Pancreas (tissue), 10 donors: ENCODE measurements around the gene POU3F2. TPM values are rescaled to one million over a fixed set of nuclear protein-coding genes. Genes with fewer than 3 reads are reported as not detected.

Experiments
- ATAC-seq, 4 donors: fragments of 200-7000 bp; cut with Tn5 transposase; one replicate each; pipeline versions ENCODE4 v1.8.0 to v1.9.1; 2020; ENCODE audit warnings: mild to moderate bottlenecking in 4 of 4, moderate library complexity in 4 of 4
- DNase-seq, 6 donors: peaks; one replicate each; pipeline ENCODE4 v3.0.0-alpha.2; 2020
- FAIRE-seq: peaks from 2 replicates; lab custom pipeline; 2012; peaks lifted over from hg19 to GRCh38; lab: Jason Lieb, UNC
- H3K27ac ChIP-seq, 4 donors: fragments of 200-600 bp; sonication (generic); 1 replicate in 3 of 4; 2 replicates in 1 of 4; pipeline versions ENCODE4 v1.5.0 to v1.8.0; 2020
- H3K27me3 ChIP-seq, 4 donors: fragments of 200-600 bp; one replicate each; pipeline ENCODE4 v1.8.0; 2021
- H3K36me3 ChIP-seq, 3 donors: fragments of 200-600 bp; sonication (generic) in 1 of 3; one replicate each; pipeline versions ENCODE4 v1.5.0 to v1.8.0; 2020 to 2021
- H3K4me1 ChIP-seq, 3 donors: fragments of 200-600 bp; one replicate each; pipeline ENCODE4 v1.8.0; 2021
- H3K4me3 ChIP-seq, 4 donors: fragments of 200-600 bp; sonication (generic) in 2 of 4; one replicate each; pipeline versions ENCODE4 v1.5.0 to v1.8.0; 2020 to 2021
- H3K9me3 ChIP-seq, 4 donors: fragments of 200-600 bp; one replicate each; pipeline ENCODE4 v1.8.0; 2021
- WGBS, 2 donors: extraction: QIAGEN DNeasy Blood & Tissue Kit; methylation state at CpG; one replicate each; pipeline ENCODE4 v1.1.7; 2013; 5-methylcytosine and 5-hydroxymethylcytosine counted together
- intact Hi-C, 3 donors: fragments of 100-400 bp; cut with DNase I; formaldehyde crosslinking; loops; one replicate each; pipeline versions ENCODE4 v1.11.1 to v1.14.2; 2022
- polyA plus RNA-seq, 2 donors: library from polyadenylated mRNA; stranded (reverse); fragments of 200-250 nt; gene quantifications; one replicate each; pipeline ENCODE4 v1.2.3, GENCODE V29; 2013
- total RNA-seq, 6 donors: library from RNA; stranded (reverse); fragmentation: NEBNext Ultra II Directional in 4 of 6; extraction: Animal tissue kit (Norgen Biotek cat#: 25700) in 4 of 6; gene quantifications; one replicate each; pipeline versions ENCODE4 v1.2.1 to v1.2.4, GENCODE V29; 2021 to 2023
- TF ChIP-seq, protein P1 (sequence below), 4 donors: fragments of 200-600 bp; sonication (generic) in 3 of 4; IDR thresholded peaks; one replicate each; pipeline versions ENCODE4 v1.5.0 to v1.8.0; 2021; ENCODE audit warnings: antibody characterized with exemption in 4 of 4
- donor health status: healthy with polysubstance abuse.
- donor health status: DM: no; HTN: no; CAD: no; lungs with moderate emphysema.
- donor health status: DM: no; HTN: no; CAD: no.
- donor health status: control.
- donor health status: control.
- donor health status: Bipolar disorder and iron deficiency.
- donor health status: DM: yes; HTN: yes; CAD: no.
- donor health status: DM: no; HTN: no; CAD: no.
- donor health status: DM: no; HTN: no; CAD: no.
- donor health status: DM: yes; HTN: yes; CAD: no.

The POU3F2 gene
- total and polyA plus RNA-seq, 8 donors = not detected

DNA sequence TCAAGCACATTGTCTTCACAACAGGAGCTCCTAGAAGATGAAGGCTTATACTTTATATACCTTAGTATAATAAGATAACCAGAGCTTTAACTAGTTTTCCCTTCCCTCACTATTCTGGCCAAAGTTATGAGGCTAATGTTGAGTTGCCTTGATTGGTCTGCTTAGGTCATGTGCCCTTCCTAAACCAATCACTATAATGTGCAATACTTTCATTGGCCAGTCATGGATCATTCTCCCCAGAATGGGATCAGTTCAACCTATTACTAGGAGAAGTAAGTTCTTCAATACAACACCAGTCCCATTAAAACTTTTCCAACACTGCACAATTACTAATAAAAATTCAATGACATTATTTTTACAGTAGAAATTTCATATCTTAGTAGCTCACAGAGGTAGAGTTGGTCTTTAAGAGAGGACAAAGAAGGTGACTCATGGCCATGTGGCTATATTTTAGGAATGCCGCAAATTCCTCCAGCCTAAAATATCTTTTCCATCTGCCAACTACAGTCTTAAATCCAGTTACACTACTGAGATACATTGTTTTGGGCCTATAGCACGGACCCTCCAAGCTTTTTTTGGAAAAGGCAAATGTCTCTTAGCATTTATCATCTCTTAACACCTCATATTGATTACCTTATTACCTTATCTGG lies 12.5 kb upstream of the POU3F2 start:
- 81 to 82% methylated on average over 2 of the region's 2 CpGs for WGBS, 2 donors
- Histone ChIP-seq H3K4me1 (no peaks in the 10 kb centered on the region), H3K9me3 (no peaks in the 10 kb centered on the region), H3K4me3 (no peak overlapping the region), H3K27ac (no peak overlapping the region), H3K27me3 (peaks cover 0 to 48% (median 17%) of the 10 kb centered on the region in 4 donors), H3K36me3 (no peaks in the 10 kb centered on the region)
- DNase-seq (no peak), FAIRE-seq (no peak), ATAC-seq (no peak)
- intact Hi-C loops = no loop called here
- TF ChIP-seq, protein P1, sequence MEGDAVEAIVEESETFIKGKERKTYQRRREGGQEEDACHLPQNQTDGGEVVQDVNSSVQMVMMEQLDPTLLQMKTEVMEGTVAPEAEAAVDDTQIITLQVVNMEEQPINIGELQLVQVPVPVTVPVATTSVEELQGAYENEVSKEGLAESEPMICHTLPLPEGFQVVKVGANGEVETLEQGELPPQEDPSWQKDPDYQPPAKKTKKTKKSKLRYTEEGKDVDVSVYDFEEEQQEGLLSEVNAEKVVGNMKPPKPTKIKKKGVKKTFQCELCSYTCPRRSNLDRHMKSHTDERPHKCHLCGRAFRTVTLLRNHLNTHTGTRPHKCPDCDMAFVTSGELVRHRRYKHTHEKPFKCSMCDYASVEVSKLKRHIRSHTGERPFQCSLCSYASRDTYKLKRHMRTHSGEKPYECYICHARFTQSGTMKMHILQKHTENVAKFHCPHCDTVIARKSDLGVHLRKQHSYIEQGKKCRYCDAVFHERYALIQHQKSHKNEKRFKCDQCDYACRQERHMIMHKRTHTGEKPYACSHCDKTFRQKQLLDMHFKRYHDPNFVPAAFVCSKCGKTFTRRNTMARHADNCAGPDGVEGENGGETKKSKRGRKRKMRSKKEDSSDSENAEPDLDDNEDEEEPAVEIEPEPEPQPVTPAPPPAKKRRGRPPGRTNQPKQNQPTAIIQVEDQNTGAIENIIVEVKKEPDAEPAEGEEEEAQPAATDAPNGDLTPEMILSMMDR (IDR thresholded peaks at IDR 0.05) = no peak

DNA sequence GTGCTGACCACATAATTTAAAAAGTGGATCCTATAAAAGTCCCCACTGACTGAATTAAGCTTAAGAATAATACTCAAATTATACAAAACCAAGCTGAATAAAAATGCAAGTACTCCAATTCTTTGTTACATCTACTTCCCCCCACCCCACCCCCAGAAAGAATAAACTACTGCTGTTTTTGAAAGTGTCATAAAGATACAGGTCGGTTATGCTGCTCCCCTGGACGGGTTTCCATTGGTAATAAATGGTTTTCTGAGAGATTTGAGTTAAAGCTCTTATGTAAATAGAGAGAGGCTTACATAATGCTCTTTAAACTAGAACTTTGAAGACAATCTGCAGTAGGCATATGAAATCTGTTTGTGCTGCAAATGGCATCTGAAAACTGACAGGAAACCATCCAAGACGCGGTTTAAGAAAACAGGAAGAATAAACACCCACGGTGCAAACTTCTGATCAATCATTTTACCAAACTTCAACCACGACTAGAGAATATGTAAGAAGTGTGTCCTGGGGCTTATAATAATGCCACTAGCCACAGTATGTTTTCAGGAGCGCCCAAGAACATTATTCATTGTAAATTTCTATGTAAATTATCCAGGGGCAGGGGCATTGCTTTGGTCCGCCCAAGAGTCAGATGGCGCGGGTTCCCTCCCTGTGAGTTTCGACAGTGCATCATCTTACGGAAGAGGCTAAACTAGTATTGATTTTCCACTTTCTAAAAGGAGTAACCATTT lies 10.8 kb upstream of the POU3F2 start:
- Histone ChIP-seq H3K4me1 (no peaks in the 10 kb centered on the region), H3K9me3 (no peaks in the 10 kb centered on the region), H3K27me3 (peaks cover 0 to 54% (median 20%) of the 10 kb centered on the region in 4 donors), H3K27ac (no peak overlapping the region), H3K36me3 (no peaks in the 10 kb centered on the region), H3K4me3 (no peak overlapping the region)
- DNase-seq (no peak), ATAC-seq (no peak), FAIRE-seq (no peak)
- TF ChIP-seq, protein P1 (IDR thresholded peaks at IDR 0.05) = no peak
- intact Hi-C loops = no loop called here
- WGBS, 2 donors = 4 to 5% methylated on average over 12 of the region's 12 CpGs

DNA sequence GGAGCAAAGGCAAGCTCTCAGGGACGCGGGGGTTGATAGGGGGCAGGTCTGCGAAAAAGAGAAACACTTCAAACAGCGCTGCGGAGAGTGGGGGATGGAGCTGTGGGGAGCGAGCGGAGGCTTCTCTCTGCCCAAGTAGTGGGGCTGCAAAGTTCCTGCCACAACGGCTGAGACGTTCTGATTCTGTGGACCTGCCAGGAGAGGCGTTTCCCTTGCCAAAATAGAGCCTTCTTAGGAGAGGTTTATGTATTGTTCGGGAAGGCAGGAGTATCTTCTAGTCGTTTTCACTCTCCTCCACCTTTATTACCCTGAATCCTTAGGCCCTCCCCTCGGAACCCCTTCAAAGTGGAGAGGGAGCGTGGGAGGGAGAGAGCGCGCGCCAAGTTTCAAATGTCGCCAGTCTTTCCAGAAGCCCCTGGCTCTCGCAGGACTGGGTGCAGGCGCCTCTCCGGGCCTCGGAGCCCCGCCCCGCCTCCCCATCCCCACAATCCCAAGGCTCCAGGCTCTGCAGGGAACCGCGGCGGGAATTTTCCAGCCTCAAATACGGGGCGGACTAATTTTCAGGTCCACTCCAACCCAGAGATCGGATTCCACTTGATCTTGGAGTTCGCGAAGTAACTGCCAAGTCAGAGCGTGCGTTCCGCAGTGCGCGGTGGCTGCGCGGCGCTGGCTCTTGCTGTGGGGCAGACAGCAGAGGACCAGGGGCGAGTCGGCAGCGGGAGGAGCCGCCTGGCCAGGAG lies 10.0 kb upstream of the POU3F2 start:
- Histone ChIP-seq H3K27me3 (peaks cover 4 to 60% (median 25%) of the 10 kb centered on the region in 4 donors), H3K4me3 (no peak overlapping the region), H3K27ac (no peak overlapping the region), H3K36me3 (no peaks in the 10 kb centered on the region), H3K4me1 (no peaks in the 10 kb centered on the region), H3K9me3 (no peaks in the 10 kb centered on the region)
- peak in 2 of 6 donors; percentile 57 to 65 for DNase-seq
- peak; percentile 25 to 34 (median 30) for ATAC-seq
- intact Hi-C loops = no loop called here
- 3% methylated on average over 44 of the region's 44 CpGs for WGBS, 2 donors
- TF ChIP-seq, protein P1 (IDR thresholded peaks at IDR 0.05) = no peak
- no peak for FAIRE-seq

DNA sequence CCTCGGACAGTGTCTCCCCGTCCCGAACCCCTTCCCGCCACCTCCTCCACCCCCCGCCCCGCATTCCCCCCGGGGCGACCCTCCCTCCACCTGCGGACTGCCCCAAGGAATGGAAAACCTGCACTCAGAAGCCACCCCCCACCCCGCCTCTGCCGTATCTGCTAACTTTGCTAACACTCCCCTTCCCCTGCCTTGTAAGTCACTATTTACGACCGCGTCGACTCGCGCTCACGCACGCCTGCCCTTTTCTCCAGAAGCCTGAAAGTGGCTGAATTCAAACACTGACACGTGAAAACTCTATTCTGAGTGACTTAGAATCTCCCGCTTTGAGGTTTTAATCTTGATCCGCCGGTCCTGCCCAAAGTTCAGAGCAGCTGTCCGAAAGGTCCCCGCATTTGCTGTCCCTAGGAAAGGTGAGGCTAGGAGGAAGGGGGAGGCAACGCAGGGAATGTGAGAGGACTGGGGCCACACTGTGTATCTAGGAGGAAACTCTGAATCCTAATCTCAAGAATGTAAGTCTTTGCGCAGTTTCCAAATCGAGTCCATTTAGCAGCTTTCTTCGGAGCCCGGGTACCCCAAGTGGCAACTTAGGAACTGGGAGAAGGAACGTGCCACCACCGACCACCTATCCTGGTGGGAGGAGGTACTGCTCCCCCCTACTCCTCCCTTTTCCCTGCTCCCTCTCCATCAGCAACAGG lies 9.3 kb upstream of the POU3F2 start:
- Histone ChIP-seq H3K27ac (no peak overlapping the region), H3K4me3 (no peak overlapping the region), H3K9me3 (no peaks in the 10 kb centered on the region), H3K4me1 (no peaks in the 10 kb centered on the region), H3K27me3 (peaks cover 4 to 67% (median 29%) of the 10 kb centered on the region in 4 donors), H3K36me3 (no peaks in the 10 kb centered on the region)
- no peak for FAIRE-seq
- intact Hi-C loops = no loop called here
- no peak for ATAC-seq
- TF ChIP-seq, protein P1 (IDR thresholded peaks at IDR 0.05) = no peak
- WGBS, 2 donors = 4 to 7% methylated on average over 27 to 32 of the region's 32 CpGs
- DNase-seq = no peak
